ENCODE data around the gene DHRS11. TPM values are rescaled to one million over a fixed set of nuclear protein-coding genes. Genes with fewer than 3 reads are reported as not detected.

Gene DHRS11
- total and polyA plus RNA-seq, 2 of the 8 experiments (the other 6 are each of a cell fraction or from before 2014, with no cell fraction given): 29.5 to 63.3 TPM

DNA sequence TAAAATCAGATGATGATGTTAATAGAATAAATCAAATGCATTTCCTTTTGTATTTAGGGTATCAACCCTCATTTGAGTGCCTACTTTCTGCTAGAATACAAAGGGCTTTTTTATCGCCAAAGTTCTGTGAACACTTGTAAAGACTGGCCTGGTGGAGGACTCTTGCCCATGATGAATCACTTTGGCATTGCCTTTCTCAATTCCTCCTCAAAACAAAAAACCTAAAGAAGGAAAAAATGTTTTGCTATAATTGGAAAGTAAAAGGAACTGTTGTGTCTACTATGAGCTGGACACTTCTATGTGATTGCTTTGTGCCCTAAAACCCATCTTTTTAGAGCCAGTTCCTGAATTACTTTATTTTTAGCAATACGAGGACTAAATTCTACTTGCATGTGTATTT, 13.0 kb upstream of the DHRS11 start:
- no peaks in the 10 kb centered on the region for H3K9me3 ChIP-seq (ENCODE audit: insufficient read depth in 2 of 2, low read depth in 1 of 2, low read length in 1 of 2)
- no peak overlapping the region for H3K27ac ChIP-seq (ENCODE audit: low read depth, low read length)
- H4K91ac ChIP-seq (replicated peaks; ENCODE audit: insufficient read length, low read length): no peak overlapping the region
- no peak overlapping the region for H2AFZ ChIP-seq (ENCODE audit: low read length)
- no peak overlapping the region for H3K56ac ChIP-seq (replicated peaks; ENCODE audit: insufficient read length, low read depth, low read length)
- H3K4me3 ChIP-seq (ENCODE audit: extremely low read depth in 1 of 4, insufficient read depth in 2 of 4, low read depth in 3 of 4, low read length in 4 of 4): no peak overlapping the region
- H3K4ac ChIP-seq (replicated peaks; ENCODE audit: insufficient read length, low read depth, low read length): no peak overlapping the region
- no peak for DNase-seq (ENCODE audit: low read depth in 1 of 2, low spot score in 2 of 2)
- H2BK15ac ChIP-seq (ENCODE audit: low read length): no peak overlapping the region
- H4K8ac ChIP-seq (ENCODE audit: extremely low read depth, insufficient read depth, low read length): no peak overlapping the region
- H3K23ac ChIP-seq (ENCODE audit: insufficient read length): no peak overlapping the region
- no peak overlapping the region for H3K4me2 ChIP-seq (ENCODE audit: insufficient read depth in 1 of 2, low read depth in 2 of 2, low read length in 2 of 2)
- H2BK5ac ChIP-seq (ENCODE audit: low read depth, low read length): no peak overlapping the region
- H4K5ac ChIP-seq (ENCODE audit: insufficient read length, low read depth, low read length): no peak overlapping the region
- peaks cover 0 to 41% (median 23%) of the 10 kb centered on the region in 4 experiments; a peak in 7 of 8 replicates for H3K36me3 ChIP-seq (ENCODE audit: control insufficient read depth in 2 of 4, insufficient read depth in 4 of 4, low read length in 3 of 4)
- no peak overlapping the region for H2AK5ac ChIP-seq (ENCODE audit: low read depth, low read length)
- peaks cover 0 to 2% of the 10 kb centered on the region in 2 experiments for H4K20me1 ChIP-seq (replicated peaks in 1 of 2; ENCODE audit: control insufficient read depth in 1 of 2, insufficient read depth in 2 of 2, low read length in 2 of 2)
- H3K14ac ChIP-seq (ENCODE audit: insufficient read length): no peak overlapping the region
- CTCF ChIA-PET (ENCODE audit: partially characterized antibody): interaction anchor here (0.9 to 1.1 kb wide), 2 partner anchors 23 to 24 kb away, joined by 3 to 5 read pairs; partner anchors contain the start of gene MRM1
- WGBS, 2 experiments (ENCODE audit: extremely low coverage in 1 of 2, insufficient coverage in 1 of 2, insufficient read length in 1 of 2, insufficient replicate concordance in 2 of 2, low coverage in 1 of 2, low lambda C conversion rate in 2 of 2, missing lambda C conversion rate in 1 of 2): 98% methylated on average over 2 of the region's 2 CpGs; no CpG with 5 or more reads in 1 of the 2 experiments
- no peak overlapping the region for H2BK20ac ChIP-seq (ENCODE audit: low read length)
- H3K27me3 ChIP-seq (replicated peaks in 1 of 4; ENCODE audit: control insufficient read depth in 3 of 4, extremely low read depth in 1 of 4, insufficient read depth in 3 of 4, low read length in 3 of 4): no peaks in the 10 kb centered on the region
- H3K4me1 ChIP-seq (replicated peaks in 1 of 4; ENCODE audit: control insufficient read depth in 3 of 4, insufficient read depth in 4 of 4, low read length in 3 of 4): no peaks in the 10 kb centered on the region
- H2BK12ac ChIP-seq (ENCODE audit: low read depth, low read length): no peak overlapping the region
- POLR2A ChIA-PET (ENCODE audit: partially characterized antibody): interaction anchor here (0.8 to 1.4 kb wide), 3 partner anchors 23 to 43 kb away, joined by 3 read pairs; partner anchors contain the start of gene MRM1
- H3K23me2 ChIP-seq (ENCODE audit: low read depth, low read length): no peaks in the 10 kb centered on the region
- peaks cover 2% of the 10 kb centered on the region for H3K79me1 ChIP-seq (ENCODE audit: low read depth, low read length)
- H3K9ac ChIP-seq (replicated peaks in 1 of 4; ENCODE audit: extremely low read depth in 1 of 4, low read depth in 3 of 4, low read length in 3 of 4): no peak overlapping the region
- no peak overlapping the region for H2BK120ac ChIP-seq (replicated peaks; ENCODE audit: low read depth, low read length)
- H3K79me2 ChIP-seq (ENCODE audit: control insufficient read depth in 1 of 2, insufficient read depth in 2 of 2, low read length in 2 of 2): no peaks in the 10 kb centered on the region; a peak in 1 of 4 replicates
- H3K18ac ChIP-seq (ENCODE audit: extremely low read depth, low read length): no peak overlapping the region
- no peak for FAIRE-seq
- TF ChIP-seq GTF2F1 (IDR thresholded peaks at IDR 0.05; ENCODE audit: borderline replicate concordance, low read depth, low read length) (no peak), KDM1A (IDR thresholded peaks at IDR 0.05; ENCODE audit: borderline replicate concordance, low read length) (no peak), JUND (IDR thresholded peaks at IDR 0.05; ENCODE audit: low read length) (no peak), SP2 (IDR thresholded peaks at IDR 0.05; ENCODE audit: low read length) (no peak), RFX5 (IDR thresholded peaks at IDR 0.05; ENCODE audit: borderline replicate concordance, low read depth, low read length) (no peak), SAP30 (IDR thresholded peaks at IDR 0.05; ENCODE audit: insufficient read depth, insufficient replicate concordance, low read length) (no peak), EZH2 (IDR thresholded peaks at IDR 0.05; ENCODE audit: low read depth, low read length, severe bottlenecking) (no peak), SIRT6 (IDR thresholded peaks at IDR 0.05; ENCODE audit: low read length) (no peak), FOSL1 (IDR thresholded peaks at IDR 0.05; ENCODE audit: insufficient read depth, low read depth, low read length) (no peak), TAF7 (optimal IDR thresholded peaks at IDR 0.05; ENCODE audit: borderline replicate concordance, low read depth, low read length) (no peak)
- TF ChIP-seq, protein P1, sequence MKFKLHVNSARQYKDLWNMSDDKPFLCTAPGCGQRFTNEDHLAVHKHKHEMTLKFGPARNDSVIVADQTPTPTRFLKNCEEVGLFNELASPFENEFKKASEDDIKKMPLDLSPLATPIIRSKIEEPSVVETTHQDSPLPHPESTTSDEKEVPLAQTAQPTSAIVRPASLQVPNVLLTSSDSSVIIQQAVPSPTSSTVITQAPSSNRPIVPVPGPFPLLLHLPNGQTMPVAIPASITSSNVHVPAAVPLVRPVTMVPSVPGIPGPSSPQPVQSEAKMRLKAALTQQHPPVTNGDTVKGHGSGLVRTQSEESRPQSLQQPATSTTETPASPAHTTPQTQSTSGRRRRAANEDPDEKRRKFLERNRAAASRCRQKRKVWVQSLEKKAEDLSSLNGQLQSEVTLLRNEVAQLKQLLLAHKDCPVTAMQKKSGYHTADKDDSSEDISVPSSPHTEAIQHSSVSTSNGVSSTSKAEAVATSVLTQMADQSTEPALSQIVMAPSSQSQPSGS (IDR thresholded peaks at IDR 0.05; ENCODE audit: low read length): no peak
- TF ChIP-seq, protein P2, sequence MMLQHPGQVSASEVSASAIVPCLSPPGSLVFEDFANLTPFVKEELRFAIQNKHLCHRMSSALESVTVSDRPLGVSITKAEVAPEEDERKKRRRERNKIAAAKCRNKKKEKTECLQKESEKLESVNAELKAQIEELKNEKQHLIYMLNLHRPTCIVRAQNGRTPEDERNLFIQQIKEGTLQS (IDR thresholded peaks at IDR 0.05; ENCODE audit: insufficient read depth, low read depth, low read length): no peak
